Loucy (cell line): ENCODE measurements around the gene C3orf80.

ENCODE experiments used
- H2AFZ ChIP-seq: fragments of 200-600 bp; sonication (generic); 2 replicates; pipeline ENCODE4 v1.6.0; 2016; ENCODE audit warnings: antibody characterized with exemption, mild to moderate bottlenecking, low read length, moderate library complexity
- H3F3A ChIP-seq: fragments of 200-600 bp; 2 replicates; pipeline ENCODE4 v1.6.0; 2016; ENCODE audit warnings: antibody characterized with exemption, low read depth, mild to moderate bottlenecking
- H3K27me3 ChIP-seq: fragments of 200-600 bp; sonication (generic); 2 replicates; pipeline ENCODE4 v1.6.1; 2014; ENCODE audit warnings: low read length, mild to moderate bottlenecking; ENCODE audit not compliant: insufficient read depth, poor library complexity, severe bottlenecking
- H3K36me3 ChIP-seq: fragments of 200-600 bp; sonication (generic); 2 replicates; pipeline ENCODE4 v1.6.1; 2016; ENCODE audit warnings: low read length; ENCODE audit not compliant: insufficient read depth
- H3K4me1 ChIP-seq: fragments of 200-600 bp; sonication (generic); 2 replicates; pipeline ENCODE4 v1.5.1; 2014; ENCODE audit warnings: low read length, mild to moderate bottlenecking; ENCODE audit not compliant: insufficient read depth, poor library complexity, severe bottlenecking
- H3K4me2 ChIP-seq: fragments of 200-600 bp; sonication (generic); 2 replicates; pipeline ENCODE4 v1.6.0; 2014; ENCODE audit warnings: antibody characterized with exemption, low read length, low read depth, mild to moderate bottlenecking; ENCODE audit not compliant: poor library complexity, severe bottlenecking
- H3K4me3 ChIP-seq: fragments of 200-600 bp; sonication (generic); 2 replicates; pipeline ENCODE4 v1.5.1; 2014; ENCODE audit warnings: low read length, mild to moderate bottlenecking, mixed read lengths; ENCODE audit not compliant: poor library complexity, severe bottlenecking
- H3K79me2 ChIP-seq: fragments of 200-600 bp; sonication (generic); 2 replicates; pipeline ENCODE4 v1.6.1; 2014; ENCODE audit warnings: low read length; ENCODE audit not compliant: insufficient read depth
- H3K9ac ChIP-seq: fragments of 200-600 bp; sonication (generic); 2 replicates; pipeline ENCODE4 v1.6.0; 2014; ENCODE audit warnings: mild to moderate bottlenecking, low read depth, low read length, moderate library complexity; ENCODE audit not compliant: poor library complexity, severe bottlenecking
- H3K9me2 ChIP-seq: fragments of 200-600 bp; sonication (generic); replicated peaks from 2 replicates; pipeline ENCODE4 v1.6.1; 2016; ENCODE audit warnings: low read depth, low read length, mixed read lengths
- H3K9me3 ChIP-seq: fragments of 200-600 bp; sonication (generic); 2 replicates; pipeline ENCODE4 v1.6.1; 2014; ENCODE audit warnings: mild to moderate bottlenecking, antibody characterized with exemption, low read length, low read depth; ENCODE audit not compliant: insufficient read depth
- H4K20me1 ChIP-seq: fragments of 200-600 bp; sonication (generic); 2 replicates; pipeline ENCODE4 v1.6.0; 2014; ENCODE audit warnings: antibody characterized with exemption, low read length, mild to moderate bottlenecking; ENCODE audit not compliant: insufficient read depth, poor library complexity, severe bottlenecking
- EZH2phosphoT487 ChIP-seq: fragments of 200-600 bp; IDR thresholded peaks from 2 replicates; pipeline ENCODE4 v1.6.1; 2018; ENCODE audit warnings: antibody characterized with exemption, mild to moderate bottlenecking, moderate library complexity, borderline replicate concordance
- TF ChIP-seq, protein P1 (sequence below): fragments of 200-600 bp; sonication (generic); conservative IDR thresholded peaks from 2 replicates; pipeline ENCODE4 v1.5.1; 2014; ENCODE audit warnings: mild to moderate bottlenecking, antibody characterized with exemption, low read length

Gene C3orf80

GRCh38 chr3:160247766-160248165, 22.5 kb downstream of the C3orf80 start:
- no peaks in the 10 kb centered on the region for H3K36me3 ChIP-seq
- no peaks in the 10 kb centered on the region for H3K9me2 ChIP-seq
- no peaks in the 10 kb centered on the region for H3K79me2 ChIP-seq
- H3K9ac ChIP-seq = no peak overlapping the region
- H4K20me1 ChIP-seq = no peaks in the 10 kb centered on the region
- no peaks in the 10 kb centered on the region for H3F3A ChIP-seq
- H3K27me3 ChIP-seq = no peaks in the 10 kb centered on the region
- no peak overlapping the region for H3K4me3 ChIP-seq
- TF ChIP-seq EZH2phosphoT487 = no peak
- TF ChIP-seq, protein P1, sequence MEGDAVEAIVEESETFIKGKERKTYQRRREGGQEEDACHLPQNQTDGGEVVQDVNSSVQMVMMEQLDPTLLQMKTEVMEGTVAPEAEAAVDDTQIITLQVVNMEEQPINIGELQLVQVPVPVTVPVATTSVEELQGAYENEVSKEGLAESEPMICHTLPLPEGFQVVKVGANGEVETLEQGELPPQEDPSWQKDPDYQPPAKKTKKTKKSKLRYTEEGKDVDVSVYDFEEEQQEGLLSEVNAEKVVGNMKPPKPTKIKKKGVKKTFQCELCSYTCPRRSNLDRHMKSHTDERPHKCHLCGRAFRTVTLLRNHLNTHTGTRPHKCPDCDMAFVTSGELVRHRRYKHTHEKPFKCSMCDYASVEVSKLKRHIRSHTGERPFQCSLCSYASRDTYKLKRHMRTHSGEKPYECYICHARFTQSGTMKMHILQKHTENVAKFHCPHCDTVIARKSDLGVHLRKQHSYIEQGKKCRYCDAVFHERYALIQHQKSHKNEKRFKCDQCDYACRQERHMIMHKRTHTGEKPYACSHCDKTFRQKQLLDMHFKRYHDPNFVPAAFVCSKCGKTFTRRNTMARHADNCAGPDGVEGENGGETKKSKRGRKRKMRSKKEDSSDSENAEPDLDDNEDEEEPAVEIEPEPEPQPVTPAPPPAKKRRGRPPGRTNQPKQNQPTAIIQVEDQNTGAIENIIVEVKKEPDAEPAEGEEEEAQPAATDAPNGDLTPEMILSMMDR = no peak
- H3K9me3 ChIP-seq = no peaks in the 10 kb centered on the region
- no peak overlapping the region for H2AFZ ChIP-seq
- H3K4me1 ChIP-seq = no peaks in the 10 kb centered on the region
- no peak overlapping the region for H3K4me2 ChIP-seq

DNA sequence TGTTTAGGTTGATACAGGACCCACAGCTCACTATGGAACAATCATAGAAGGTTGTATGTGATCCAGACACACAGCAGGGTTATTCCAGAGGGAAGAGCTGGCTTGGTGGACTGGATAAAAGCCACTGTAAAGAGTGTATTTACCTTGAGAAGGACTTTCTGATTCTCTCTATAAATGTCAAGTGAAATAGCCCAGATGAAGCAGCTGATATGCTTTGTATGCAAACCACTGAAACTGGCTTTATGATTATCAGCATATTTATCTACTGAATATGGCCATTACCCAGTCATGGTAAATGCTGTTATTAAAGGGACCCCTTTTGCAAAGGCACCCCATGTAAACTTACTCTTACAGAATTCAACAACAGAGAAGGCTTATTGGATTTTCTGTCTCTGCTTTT, 28.1 kb downstream of the C3orf80 start:
- no peak for TF ChIP-seq EZH2phosphoT487
- Histone ChIP-seq H3F3A (no peaks in the 10 kb centered on the region), H3K36me3 (no peaks in the 10 kb centered on the region), H3K9me3 (no peaks in the 10 kb centered on the region), H3K4me3 (no peak overlapping the region), H3K9ac (no peak overlapping the region), H3K27me3 (no peaks in the 10 kb centered on the region), H3K9me2 (no peaks in the 10 kb centered on the region), H3K79me2 (no peaks in the 10 kb centered on the region), H4K20me1 (no peaks in the 10 kb centered on the region), H2AFZ (no peak overlapping the region), H3K4me2 (no peak overlapping the region), H3K4me1 (no peaks in the 10 kb centered on the region)

GRCh38 chr3:160257606-160258005, 32.4 kb downstream of the C3orf80 start:
- H3K9me2 ChIP-seq = no peaks in the 10 kb centered on the region
- H3K36me3 ChIP-seq = no peaks in the 10 kb centered on the region
- no peaks in the 10 kb centered on the region for H4K20me1 ChIP-seq
- no peaks in the 10 kb centered on the region for H3F3A ChIP-seq
- no peaks in the 10 kb centered on the region for H3K79me2 ChIP-seq
- no peak overlapping the region for H3K9ac ChIP-seq
- no peaks in the 10 kb centered on the region for H3K27me3 ChIP-seq
- no peak overlapping the region for H3K4me2 ChIP-seq
- TF ChIP-seq EZH2phosphoT487 = no peak
- H3K4me3 ChIP-seq = no peak overlapping the region
- no peak overlapping the region for H2AFZ ChIP-seq
- H3K4me1 ChIP-seq = no peaks in the 10 kb centered on the region
- H3K9me3 ChIP-seq = no peaks in the 10 kb centered on the region

GRCh38 chr3:160259589-160259988, 34.4 kb downstream of the C3orf80 start:
- Histone ChIP-seq H3K36me3 (no peaks in the 10 kb centered on the region), H3K4me2 (no peak overlapping the region), H3F3A (no peaks in the 10 kb centered on the region), H2AFZ (no peak overlapping the region), H3K9me3 (no peaks in the 10 kb centered on the region), H3K4me1 (no peaks in the 10 kb centered on the region), H3K9ac (no peak overlapping the region), H3K4me3 (no peak overlapping the region), H3K9me2 (no peaks in the 10 kb centered on the region), H3K27me3 (no peaks in the 10 kb centered on the region), H4K20me1 (no peaks in the 10 kb centered on the region), H3K79me2 (no peaks in the 10 kb centered on the region)
- TF ChIP-seq, protein P1 = no peak
- TF ChIP-seq EZH2phosphoT487 = no peak
